ENCODE measurements around the gene PEA15.

PEA15 gene

DNA sequence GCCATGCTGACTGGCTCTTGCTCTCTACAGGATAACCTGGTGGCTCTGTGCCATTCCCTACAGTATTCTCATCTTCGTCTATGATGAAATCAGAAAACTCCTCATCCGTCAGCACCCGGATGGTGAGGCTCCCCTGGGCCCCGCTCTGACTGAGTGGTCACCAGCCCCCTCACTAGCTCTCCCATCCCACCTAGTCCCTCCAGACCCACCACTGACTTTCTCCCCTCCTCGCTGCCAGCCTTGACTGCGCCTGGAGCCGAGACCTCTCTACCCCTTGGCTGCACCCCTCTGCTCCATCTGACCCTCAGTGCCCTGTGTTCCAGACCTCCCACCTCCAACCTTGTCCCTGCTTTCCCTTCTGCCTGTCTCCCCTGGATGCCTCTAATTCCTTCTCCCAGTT is 18.9 kb upstream of the PEA15 start:
- DNase-seq = no peak

DNA sequence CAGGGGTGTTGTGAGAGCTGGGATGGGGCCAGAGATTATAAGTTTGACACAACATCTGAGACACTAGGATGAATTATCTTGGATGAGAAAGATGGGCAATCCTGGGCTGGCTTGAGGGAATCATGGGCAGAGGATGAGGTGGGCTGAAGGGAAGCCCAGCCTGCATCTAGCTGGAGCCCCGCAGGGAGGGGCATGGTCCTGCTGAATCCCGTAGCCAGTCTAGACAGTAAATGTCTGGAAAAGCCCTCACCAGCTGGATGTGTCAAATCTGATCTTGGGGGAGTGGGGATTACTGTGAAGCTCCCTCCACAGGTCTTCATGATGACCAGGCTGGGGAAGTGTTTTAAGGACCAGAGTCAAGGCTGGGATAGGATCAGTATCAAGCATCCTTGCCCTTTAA is 18.5 kb upstream of the PEA15 start:
- no peak for DNase-seq

DNA sequence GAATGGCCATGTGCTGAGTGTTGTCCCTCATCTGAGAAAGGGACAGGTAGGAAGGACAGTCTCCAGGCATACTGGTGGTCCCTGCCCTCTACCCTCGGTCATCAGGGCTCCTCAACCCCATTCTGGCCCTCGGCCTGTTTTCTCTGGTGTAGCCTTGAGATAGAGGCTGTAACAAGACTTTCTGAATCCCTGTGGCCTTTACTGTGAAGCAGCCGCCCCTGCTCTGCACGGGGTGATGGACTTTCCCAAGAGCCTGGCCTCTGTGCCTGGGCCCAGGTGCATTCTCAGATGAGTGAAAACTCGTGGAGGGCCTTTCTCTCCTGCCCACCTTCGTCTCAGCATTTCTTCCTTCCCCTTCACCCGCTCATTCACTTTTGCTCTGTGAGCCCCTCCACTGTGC is 17.8 kb upstream of the PEA15 start:
- DNase-seq = no peak

DNA sequence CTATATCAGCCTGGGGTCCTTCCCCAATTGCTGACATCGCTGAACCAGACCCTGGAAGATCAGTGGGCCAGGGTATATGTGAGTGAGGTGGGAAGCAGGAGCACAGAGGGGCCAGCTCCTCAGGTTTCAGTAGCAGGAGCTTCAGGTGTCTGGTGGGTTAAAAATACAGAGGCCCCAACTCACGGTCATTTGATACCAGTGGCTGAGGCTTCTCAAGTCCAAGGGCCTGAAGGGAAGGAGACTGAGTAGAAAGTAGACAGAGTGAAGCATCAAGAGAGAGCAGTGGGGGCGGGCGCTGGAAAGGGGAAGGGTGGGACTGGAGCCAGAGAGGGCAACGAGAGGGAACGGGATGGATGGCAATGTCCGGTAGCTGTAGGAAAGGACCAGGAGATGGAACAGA is 16.8 kb upstream of the PEA15 start:
- DNase-seq = no peak

DNA sequence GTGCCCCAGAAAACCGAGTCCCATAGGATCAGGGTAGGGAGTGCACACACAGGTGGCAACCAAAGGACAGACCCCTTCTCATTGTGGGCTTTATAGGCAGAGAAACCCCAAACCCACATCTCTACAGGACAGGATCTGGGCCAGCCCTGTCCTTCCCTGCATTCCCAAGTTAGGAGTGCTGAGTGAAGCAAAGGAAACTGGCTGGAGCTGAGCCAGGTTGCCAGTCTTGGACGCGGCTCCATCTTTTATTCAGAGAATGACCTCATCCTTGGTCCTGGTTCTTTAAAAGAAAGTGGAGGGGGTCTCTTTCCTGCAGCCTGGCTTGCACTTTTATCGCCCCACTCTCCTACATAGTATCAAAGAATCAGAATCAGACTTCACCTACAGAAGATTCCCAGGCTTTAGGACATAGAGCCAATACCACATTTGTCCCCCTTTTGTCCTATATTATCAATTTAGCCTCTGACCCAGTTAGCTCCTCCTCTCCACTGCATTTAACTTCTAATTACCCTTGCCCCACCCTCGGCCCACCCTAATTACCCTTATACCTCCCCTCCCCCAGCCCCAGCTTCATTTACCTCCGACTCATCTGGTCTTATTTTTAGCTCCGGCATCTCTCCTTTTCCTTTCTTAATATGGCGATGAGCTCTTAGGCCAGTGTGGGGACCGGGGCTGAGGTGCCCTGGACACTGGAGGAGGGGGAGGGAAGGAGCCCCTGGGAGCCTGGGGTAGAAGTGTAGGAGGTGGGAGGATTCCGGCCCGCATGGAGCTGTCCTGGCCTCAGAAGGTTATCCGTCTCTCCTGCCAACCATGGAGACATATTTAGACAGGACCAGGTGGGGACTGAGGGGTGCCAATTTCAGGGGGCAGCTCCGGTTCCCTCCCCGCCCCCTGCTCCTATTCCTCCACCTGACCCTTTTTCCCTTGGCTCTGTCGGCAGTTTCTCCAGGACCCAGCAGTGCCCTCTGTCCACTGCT is 15.2 kb upstream of the PEA15 start, which contains the start of gene CASQ1:
Gene CASQ1 (plus strand): TSS at position 927 of the 977 bp plus-strand sequence. CDS start 177 bp downstream, outside the sequence.
- DNase-seq = no peak

DNA sequence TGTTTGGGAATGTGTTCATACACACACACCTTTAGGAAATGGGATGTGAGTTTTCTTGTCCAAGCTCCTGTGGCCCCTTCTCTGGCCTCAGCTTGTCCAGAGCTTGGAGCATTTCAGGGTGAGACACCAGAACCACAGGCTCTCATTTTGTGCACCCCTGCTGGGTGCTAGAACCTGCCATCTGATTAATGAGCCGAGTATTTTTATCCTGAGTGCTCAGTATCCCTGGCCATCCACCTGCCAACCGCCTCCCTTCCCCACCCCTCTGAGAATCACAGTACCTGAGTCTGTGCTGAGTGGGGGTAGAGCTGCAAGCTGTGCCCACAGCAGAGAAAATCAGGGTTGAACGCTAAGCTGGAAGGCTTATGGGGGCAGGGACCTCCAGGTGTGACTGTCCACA is 13.4 kb upstream of the PEA15 start:
- no peak for DNase-seq

DNA sequence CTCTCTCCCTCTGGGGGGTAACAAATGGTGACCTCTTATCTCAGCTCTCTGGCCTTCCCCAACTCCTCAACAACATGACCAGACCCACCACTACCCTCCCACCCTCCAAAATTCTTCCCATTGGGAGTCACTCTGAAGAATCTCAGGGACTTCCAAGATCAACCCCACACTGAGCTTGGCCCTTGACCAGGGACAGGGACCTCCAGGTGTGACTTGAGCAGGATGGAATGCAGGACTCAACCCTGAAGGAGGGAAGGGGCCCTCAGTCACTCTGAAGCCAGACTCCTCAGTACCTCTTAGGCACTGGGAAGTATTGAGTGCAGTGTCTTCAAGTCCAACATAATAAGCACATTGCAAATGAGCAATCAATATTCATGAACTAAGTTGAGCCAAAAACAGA is 12.9 kb upstream of the PEA15 start:
- DNase-seq = no peak

DNA sequence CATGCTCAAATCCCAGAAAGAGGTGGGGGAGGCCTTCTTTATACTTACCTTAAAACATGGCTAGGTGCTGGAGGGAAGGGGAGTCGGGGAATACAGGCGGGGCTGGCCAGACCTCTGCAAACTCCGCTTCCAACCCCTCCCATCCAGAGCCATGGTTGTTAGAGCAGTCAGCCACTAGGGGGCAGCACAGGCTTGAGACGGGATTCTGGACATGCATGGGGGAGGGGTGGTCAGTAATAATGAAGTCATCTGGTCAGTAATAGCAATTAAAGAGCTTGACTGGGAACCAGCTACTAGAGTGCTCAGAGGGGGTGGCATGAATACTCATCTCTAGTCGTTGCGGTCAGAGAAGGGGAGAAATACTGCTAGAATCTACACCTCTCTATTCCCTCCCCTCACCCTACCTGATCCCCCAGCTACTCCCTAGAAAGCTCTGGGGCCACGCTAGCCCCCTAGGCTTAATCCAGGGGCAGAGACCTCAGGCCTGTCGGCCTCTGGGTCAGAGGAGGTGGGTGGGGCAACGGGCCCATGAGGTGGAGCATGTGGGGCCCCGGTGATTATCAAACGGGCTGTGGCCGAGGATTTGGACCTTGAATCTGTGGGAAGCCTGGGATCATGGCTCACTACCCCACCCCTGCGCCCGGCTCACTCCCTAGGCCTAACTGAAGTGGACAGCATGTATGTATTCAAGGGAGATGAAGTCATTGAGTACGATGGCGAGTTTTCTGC is 11.9 kb upstream of the PEA15 start:
- no peak for DNase-seq

DNA sequence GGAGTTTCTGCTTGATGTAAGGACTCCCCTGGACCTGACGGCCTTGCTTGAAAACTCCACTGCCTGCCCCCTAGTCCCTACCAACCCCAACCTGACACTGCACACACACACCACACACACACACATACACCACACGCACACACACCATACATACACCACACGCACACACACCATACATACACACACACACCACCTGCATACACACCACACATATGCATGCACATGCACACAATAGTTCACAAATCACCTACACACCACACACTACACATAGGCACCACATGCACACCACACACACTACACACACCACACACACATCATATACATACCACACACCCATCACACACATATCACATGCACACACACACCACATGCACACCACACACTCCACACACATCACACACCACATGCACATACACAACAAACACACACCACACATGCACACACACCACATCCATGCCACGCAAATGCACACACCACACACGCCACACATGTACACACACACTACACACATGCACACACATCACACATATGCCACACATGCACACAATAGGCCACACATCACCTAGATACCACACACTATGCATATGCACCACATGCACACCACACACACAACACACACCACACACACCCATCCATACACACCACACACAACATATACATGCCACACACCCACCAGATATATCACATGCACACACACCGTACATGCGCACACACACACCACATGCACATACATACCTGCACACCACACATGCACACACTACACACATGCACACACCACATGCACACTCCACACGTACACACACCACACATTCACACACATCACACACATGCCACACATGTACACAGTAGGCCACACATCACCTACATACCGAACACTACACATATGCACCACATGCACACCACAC is 11.1 kb upstream of the PEA15 start:
- DNase-seq = no peak

DNA sequence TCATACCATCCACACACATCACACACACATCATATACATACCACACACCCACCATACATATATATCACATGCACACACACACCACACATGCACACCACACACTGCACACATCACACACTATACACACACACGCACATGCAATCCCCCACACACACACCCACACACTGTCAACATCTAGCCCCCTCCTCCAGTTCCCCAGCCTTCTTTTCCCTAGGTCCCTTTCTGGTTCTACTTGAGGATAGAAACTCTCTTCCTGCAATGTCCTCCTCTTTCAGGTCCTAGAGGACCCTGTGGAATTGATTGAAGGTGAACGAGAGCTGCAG is 10.5 kb upstream of the PEA15 start:
- no peak for DNase-seq

DNA sequence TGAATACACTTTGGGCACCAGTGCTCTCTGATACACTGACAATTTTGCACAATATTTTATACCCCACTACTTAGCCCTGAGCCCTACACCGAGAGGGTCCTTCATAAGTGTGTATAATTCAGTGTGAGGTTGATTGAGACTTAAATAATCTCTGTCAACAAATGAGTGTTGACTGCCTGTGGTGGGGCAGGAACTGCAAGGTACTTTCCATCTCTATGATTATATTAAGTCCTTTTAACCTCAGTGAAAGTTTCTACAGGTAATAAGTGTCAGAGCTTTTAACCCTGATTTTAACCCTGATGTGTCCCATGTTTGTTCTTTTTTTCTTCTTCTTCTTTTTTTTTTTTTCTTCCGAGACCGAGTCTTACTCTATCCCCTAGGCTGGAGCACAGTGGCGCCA is 9.0 kb upstream of the PEA15 start:
- no peak for DNase-seq

DNA sequence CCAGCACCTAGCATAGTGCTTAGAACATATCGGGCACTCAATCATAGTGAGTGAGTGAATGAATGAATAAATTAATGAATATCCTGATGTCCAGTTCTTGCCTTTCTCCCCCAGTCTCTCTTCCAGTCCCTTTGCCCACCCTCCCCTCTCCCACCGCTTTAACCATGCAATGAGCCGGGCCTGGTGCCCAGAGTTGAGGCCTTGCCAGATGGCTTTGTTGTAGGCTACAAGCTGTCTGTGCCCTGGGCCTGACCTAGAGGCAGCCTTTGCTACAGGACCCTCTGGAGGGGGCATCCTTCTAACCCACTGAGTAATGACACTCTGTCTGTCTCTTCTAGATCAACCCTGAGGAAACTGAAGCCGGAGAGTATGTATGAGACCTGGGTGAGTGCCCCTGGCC is 8.0 kb upstream of the PEA15 start:
- no peak for DNase-seq

DNA sequence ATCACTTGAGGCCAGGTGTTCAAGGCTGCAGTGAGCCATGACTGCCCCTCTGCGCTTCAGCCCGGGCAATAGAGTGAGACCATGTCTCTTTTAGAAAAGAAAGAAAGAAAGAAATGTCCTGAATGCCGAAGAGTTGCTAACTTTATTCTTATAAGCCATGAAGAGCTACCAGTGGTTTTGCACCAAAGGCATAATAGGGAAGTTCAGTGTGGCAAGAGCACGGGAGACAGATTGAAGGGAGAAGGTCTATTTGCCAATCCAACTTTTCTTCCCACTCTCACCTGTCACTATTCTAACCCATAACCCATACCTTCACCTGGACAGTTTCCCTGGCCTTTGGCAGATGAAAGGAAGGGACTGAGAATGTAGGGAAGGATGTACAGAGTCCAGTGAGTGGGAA is 4.4 kb upstream of the PEA15 start:
- no peak for DNase-seq

DNA sequence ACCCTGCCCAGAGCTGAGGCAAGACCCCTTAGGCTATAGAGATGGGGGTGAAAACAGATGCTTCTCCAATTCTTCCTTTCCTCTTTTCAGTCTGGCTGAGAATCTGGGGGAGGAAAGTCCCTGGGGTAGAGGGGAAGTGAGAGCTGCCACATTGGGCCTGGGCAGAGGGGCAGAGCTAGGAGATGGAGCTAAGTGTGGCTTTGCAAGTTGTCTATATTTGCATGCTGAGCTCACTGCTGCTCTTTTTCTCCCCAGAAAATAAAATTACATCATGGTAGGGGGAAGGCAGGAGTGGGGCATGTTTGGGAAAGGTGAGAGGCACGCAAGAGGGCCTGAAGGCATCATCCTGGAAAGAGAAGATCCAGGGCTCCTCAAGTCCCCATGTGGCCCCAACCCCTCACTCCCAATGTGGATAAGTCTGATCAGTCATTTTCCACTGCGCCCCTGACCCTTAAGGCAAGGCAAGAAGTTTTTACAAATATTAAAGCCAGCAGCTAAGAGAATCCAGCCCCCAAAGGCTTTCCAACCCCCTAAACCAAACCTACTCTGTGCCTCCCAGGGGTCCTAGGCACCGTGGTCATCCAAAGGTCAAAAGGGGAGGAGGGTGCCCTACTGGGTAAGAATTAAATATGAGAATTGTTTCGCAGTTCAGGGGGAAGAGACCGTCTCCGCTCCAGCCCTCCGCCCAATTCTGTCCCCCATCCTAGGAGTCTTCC is 500 bp upstream of the PEA15 start:
- DNase-seq = no peak

DNA sequence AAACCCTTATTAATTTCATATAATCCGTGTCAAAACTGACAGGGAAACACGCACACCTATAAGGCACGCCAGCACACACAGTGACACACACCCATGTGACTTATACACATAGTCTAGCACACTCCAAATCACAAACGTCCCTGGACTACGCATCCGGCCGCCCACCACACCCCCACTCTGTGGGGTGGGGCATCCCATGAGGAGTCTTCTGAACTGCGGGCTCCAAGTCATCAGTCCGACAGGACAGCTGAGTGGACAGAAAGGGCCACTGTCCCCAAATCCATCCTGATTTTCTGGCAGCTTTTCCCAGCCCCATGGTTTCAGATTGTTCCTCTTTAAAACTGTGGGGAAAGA is 829 bp downstream of the PEA15 start:
- no peak for DNase-seq

DNA sequence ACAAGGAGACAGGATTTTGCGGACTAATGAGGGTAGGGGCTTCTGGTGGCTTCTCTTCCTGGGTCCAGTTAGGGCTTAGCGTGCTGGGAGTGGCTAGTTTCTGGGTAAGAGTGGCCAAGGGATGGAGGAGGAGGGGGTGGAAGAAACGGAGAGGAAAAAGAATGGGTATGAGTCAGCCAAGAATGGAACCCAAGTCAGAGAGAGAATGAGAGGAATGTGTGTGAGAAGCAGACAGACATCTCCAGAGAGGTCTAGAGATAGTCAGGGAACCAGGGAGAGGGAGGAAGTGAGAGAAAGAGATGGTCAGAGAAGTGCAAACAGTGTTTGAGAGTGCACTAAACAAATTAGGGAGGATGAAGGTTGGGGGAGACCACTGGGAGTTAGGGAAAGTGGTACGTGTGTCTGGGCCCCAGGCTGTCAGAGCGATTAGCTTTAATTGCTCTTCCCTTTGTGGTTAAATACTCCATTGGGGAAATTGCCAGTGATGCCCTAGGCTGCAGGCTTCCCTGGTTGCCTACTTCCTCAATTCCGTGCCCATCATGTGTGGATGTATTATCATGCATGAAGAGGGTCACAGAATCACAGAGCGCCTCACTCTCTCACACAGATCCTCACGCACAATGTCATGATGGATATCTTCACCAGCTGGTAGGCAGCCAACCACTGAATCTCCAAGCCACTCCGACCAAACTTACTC is 1.4 kb downstream of the PEA15 start:
- no peak for DNase-seq

DNA sequence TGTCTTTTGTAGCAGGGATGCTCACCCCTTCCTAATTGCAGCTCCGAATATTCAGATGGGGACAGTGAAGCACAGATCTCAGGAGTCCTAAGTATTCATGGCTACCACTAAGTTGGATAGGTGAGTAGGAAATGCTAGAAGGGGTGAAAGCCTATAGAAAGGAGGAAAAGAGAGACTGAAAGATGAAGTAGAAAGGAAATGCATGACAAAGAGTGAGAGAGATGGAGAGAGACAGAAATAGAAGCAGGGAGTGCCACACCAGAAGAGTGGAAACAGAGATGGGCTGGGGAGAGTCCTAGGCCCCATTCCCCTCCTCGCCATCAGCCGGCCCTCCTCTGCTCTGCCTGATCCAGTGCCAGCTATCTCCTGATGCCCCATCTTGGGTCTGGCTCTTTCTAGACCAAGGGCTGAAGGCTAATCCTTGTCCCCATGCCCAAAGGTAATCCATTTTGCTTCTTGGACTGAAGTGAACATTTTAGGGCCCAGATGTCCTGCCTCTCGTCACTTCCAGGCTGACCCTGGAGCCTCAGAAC is 2.0 kb downstream of the PEA15 start:
- no peak for DNase-seq

DNA sequence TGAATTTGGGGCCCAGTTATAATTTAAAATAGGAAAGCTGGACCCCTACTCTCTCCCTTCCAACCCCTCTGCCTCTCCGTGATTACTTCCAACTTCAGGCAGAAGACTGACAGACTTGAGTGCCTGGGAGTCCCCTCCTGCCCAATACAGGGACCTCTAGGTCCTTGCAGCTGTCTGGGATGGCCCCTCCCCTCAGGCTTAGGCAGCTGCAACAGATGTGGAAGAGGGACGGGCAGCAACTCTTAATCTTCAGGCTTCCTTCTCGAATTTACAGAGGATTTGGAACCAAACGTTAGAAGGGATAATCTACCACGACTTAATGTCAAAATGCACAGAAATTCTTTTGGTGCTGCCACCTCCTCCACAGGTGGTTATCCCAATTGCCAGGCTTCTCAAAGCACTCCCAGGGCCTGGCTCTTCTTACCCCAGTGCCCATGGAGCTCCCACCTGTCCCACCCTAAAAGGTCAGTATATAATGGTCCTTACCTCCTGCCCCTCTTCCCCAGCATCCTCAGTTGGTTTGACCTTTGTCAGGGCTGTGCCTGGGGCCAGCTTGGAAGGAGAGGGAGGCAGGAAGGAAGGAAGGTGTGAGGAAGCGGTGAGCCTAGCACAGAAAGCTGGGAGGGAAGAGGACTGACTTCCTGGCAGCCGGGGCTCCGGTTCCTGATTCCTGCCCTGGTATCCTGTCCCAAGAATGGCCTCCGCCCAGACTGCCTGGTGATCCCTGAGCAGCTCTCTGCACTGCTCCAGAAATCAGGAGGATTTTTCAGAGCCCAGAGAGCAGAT is 2.8 kb downstream of the PEA15 start:
- no peak for DNase-seq

DNA sequence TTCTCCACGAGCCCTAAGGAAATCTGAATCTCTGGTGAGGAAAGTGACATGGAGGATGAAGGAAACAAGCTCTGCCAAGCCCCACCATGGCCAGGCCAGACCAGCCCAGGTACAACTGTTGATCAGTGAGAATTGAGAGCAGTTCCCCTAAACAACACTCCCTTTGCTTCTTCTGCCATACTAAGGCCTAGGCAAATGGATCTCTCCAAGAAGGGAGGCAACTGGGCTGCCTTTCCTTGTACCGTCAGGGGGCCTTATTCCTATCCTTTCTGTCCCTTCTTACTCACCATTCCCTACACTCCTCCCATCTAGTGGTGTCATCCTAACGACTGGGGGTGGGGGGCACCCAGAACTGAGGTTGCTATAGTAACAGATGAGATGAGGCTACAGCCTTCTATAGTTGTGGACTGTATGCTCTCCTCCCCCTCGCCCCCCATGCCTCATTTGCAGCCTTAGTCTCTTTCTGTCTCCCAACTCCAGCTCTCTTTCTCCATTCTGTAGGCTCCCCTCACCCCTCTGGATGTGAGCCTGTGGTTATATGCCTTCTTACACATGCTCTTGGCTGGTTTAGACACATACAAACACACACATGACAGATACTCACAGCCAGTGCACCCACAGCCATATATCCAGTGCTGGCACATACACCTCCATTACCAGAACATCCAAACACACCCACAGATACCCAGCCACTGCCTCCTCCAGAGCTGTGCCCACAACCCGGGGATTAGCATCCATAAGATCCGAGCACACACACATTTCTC is 3.6 kb downstream of the PEA15 start:
- DNase-seq = no peak

All from NCI-H1436 treated with DMSO at 0.1 percent for 48 hours (cell line).